NK-92 (cell line): Measurements from ENCODE around the gene MRPL45.
"Not testable (repeated sequence)": the region's sequence is repeated elsewhere in the genome, so short reads cannot be mapped to it uniquely, and the experiment has no call there.

ENCODE experiments used
- DNase-seq: peaks from one replicate; lab custom pipeline; 2025; ENCODE audit not compliant: unreplicated experiment; lab: John Stamatoyannopoulos, UW

Gene MRPL45

DNA sequence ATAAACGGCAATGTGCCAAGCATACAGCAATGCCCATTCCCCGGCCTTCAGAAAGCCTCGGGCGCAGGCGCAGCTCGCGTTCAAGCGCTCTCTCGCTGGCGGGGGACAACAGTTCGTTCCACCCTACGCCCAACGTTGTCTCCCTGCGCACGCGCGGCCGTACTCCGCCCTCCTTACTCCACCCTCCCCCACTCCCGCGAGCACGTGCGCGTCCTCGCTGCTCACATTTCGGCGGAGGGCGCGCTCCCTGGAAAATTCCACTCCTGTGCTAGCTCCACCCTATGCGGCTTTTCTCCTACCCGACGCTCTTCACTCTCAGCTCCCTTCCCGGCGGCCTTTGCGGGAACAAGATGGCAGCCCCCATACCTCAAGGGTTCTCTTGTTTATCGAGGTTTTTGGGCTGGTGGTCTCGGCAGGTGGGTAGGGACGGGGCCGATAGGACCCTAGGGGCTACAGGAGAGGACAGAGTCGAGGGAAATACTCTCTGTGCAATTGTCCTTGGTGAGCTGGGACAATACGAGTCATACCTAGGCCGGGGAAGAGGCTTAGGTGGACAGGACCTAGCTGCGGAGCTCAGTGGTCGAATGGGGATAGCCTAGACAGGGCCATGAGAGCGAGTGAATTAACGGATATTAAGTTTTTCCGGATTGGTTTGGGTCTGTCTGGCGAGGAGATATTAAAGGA lies at the start of gene MRPL45:
MRPL45 (plus strand) TSS at position 335 of the 684 bp plus-strand sequence; CDS start at position 351, 16 bp downstream.
- DNase-seq: peak; percentile 69

- not testable (repeated sequence) for DNase-seq
Observed at GRCh38 chr17:38253191-38253590, 43.8 kb upstream of the MRPL45 start.

DNA sequence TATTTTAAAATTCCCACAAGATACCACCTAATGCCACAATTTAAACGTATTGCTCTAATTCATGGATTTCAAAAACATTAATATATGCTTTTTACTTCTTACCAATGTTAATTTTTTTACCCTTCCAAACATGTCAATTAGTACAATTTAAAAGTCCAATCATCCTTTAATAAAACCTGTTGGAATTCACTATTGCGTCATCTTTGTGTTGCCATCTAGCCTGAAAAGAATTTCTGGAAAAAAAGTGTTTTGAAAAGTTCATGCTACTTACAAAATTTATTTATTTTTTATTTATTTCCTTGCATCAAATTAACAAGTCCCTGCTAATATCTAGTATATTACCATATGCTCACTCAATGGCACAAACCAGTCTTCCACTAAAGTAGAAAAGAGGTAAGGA lies 42.6 kb upstream of the MRPL45 start:
- DNase-seq: not testable (repeated sequence)

DNA sequence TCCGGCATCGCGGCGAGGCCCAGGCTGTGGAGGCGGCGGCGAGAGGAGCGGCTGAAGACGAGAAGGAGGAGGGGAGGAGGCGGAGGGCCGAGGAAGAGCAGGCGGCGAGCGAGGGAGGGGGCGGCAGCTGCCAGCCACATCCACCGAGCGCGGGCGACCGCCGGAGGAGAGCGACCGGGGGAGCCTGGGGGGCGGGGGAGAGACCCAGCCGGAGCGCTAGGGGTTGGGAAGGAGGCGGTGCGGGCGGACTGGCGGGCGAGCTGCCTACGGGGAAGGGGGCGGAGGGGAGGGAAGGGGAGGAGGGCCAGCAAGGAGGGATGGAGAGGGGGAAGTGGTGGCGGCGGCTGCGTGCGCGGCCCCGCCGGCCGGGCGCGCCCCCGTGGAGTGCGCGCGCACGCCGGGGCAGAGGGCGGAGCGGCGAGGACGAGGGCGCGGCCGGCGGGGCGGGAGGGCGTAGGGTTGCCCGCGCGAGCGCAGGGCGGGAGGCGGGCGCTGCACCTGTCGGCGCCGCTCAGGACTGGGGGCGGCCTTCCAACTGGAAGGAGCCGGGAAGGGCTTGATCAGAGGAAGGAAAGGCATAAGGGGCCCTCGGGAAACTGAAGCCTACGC lies 39.9 kb upstream of the MRPL45 start:
- not testable (repeated sequence) for DNase-seq

- DNase-seq: not testable (repeated sequence)
Observed at GRCh38 chr17:38265974-38266506, 30.9 kb upstream of the MRPL45 start.

- not testable (repeated sequence) for DNase-seq
Observed at GRCh38 chr17:38266571-38266970, 30.4 kb upstream of the MRPL45 start.

DNA sequence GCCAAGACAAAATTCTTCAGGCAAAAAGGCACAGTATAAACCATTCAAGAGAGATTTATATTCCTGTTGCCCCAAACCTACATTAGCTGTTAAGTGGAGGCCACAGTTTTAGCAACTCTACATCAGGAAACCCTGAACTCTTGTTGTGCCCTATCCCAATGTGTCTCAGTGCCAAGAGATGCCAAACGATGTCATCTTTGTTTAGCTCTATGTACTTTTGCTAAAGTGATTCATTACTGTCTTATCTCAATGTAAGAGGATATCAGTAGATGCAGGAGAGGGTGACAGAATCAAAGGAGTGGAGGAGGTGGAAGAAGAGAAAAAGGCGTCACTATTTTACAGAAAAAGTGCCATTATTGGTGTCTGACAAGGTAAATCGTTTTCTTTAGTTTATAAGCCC lies 28.8 kb upstream of the MRPL45 start:
- DNase-seq: not testable (repeated sequence)

DNA sequence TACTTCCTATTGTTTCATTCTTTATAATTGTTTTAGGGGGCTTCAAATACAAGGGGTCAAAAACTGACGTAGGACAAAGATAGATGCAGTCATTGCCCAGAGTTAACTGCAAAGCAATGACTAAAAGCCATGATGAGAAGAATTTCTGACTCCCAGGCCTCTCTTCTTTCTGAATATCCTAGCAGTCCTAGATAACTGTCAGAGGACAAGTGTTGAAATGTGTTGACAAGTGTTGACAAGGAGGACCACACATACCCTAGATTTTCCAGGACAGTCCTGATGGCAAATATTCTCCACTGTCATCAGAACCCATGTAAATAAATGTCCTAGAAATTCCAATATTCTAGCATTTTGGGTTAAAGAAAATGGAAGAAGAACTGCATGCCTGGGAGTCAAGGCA lies 27.9 kb upstream of the MRPL45 start:
- DNase-seq: not testable (repeated sequence)

GRCh38 chr17:38269552-38269951 lies 27.4 kb upstream of the MRPL45 start:
- DNase-seq: not testable (repeated sequence)

DNA sequence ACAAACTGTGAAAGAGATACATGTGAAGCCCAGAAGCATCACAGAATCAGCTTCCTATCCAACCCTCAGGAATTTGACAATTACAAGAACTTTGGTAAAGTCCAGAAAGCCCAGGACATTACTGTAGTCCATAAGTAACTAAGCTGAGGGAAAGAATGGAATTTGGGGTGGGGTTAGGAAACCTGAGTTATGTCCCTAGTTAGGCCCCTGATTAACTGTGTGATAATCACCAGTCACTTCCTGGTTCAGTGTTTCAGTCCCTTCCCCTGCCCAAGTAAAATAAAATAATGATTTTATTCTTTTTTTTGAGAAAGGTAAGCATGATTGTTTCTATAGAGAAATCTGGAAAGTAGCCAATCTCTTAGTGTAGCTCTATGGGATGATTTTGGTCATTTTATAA lies 11.0 kb upstream of the MRPL45 start:
- DNase-seq: not testable (repeated sequence)

DNA sequence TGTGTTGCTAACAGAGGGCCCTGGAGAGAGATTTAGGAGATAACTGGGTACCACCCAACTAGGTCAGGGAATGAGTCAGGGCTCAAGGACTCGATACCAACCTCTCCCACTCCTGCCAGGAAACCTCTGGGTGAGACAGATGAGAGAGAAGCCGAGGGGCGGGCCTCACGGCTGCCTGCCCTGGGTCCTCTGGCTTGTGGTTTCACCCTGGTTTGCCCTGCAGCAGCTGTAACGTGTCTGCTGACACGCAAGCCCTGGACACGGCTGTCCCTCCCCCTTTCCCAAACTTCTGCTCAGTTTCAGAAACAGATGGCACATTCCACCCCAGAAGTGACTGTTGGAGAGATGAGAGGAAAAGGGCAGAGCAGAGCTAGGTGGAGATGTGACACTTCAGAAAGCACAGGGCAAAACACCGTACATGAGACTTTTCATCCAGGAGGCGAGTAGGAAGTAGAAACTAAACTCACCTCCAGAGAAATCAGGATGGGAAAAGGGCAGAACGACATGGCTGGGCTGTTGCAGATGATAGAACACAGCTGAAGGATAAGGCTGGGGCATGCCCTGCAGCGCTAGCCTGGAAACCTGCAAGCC lies 10.4 kb upstream of the MRPL45 start:
- not testable (repeated sequence) for DNase-seq

GRCh38 chr17:38288217-38288827 lies 8.6 kb upstream of the MRPL45 start:
- not testable (repeated sequence) for DNase-seq

DNA sequence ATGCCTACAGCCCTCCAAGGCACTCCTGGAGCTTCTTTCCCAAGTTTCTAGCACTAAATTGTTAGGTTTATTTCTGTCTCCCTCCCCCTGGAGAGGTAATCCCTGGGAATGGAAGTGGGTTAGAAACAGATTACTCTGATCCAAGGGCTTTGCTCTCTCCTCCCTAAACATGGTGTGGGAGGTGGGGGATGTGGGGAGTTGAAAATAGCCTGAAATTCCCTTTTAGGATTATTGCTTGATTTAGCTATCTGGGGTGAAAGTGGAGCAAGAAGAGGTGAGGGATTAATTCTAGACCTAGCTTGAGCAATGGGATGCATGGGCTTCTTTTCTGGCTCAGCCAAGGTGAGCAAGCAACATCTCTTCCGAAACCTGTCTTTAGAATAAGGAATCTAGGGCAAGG lies 7.2 kb upstream of the MRPL45 start:
- not testable (repeated sequence) for DNase-seq

DNA sequence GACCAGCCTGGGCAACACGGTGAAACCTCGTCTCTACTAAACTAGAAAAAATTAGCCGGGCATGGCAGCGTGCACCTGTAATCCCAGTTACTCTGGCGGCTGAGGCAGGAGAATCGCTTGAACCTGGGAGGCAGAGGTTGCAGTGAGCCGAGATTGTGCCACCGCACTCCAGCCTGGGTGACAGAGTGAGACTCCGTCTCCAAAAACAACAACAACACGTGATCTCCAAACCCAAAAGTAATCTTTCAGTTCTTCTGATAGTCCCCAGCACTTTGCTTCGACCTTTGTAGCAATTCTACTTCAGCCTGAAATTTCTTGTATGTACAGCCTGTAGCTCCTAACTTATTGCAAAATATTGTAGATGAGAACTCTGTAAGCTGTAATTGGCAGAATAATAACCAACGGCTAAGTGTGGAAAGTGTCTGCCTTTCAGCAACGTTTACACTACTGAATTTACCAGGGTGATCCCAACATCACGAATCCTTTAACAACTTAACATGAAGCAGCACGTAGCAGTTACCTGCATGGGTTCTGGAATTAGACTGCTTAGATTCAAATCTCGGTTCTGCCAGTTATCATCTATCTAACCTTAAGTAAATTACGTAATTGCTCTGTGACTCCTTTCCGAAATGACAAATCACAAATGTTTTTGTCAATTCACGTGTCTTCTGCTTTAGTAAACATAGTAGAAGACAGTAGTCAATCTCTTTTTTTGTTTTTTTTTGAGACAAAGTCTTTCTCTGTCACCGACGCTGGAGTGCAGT lies 1.2 kb upstream of the MRPL45 start:
- DNase-seq: not testable (repeated sequence)

- no peak for DNase-seq
Observed at GRCh38 chr17:38315497-38315896, 18.5 kb downstream of the MRPL45 start.

DNA sequence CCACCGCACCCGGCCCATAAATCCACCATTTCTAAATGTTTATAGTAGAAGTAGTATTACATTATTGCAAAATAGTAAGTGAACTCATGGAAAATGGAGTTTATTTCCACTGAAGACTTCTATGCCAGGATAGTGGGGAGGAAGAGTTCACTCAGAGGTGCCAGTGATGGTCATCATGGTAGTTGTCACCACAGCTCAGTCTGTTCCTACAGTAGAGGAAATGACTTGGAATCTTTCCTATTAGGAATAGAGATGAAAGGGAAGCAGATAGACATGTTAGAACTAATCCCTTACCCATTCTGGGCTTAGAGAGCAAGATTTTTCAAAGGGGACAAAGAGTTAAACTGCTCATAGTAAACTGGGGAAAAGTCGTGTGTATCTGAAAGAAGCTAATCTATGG lies 20.1 kb downstream of the MRPL45 start:
- DNase-seq: no peak

DNA sequence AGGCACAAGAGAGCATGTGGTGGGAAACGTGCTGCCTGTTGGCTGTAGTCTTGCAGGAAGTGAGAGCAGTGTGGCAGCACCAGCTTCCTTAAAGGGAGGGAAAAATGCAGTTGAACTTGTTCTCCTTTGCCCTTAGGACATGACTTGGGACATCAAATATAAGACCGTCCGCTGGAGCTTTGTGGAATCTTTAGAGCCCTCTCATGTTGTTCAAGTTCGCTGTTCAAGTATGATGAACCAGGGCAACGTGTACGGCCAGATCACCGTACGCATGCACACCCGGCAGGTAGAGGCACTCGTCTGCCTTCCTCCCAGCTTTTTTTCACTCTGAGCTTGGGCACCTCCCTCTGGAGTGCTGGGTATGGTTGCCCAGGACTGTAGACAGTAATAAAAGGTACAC lies 23.5 kb downstream of the MRPL45 start:
- no peak for DNase-seq

DNA sequence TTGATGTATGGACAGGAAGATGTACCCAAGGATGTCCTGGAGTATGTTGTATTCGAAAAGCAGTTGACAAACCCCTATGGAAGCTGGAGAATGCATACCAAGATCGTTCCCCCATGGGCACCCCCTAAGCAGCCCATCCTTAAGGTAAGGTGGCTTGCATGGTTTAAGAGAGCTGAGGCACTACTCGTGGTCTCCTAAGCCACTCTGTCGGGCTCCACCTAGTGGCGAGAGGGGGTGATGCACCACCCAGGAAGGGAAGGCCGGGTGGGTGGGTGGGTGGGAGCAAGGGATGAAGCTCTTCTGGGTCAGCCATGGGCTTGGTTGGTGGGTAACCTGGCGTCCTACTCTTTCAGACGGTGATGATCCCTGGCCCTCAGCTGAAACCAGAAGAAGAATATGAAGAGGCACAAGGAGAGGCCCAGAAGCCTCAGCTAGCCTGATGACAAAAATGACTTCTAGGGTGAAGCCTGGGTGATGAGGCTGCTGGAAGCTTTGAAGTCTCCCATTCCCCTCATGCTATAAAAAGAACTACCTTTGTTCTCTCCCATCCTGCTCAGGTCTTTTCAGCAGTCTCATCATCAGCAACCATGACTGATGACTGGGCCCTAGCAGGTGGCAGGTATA lies 25.3 kb downstream of the MRPL45 start:
- DNase-seq: no peak

DNA sequence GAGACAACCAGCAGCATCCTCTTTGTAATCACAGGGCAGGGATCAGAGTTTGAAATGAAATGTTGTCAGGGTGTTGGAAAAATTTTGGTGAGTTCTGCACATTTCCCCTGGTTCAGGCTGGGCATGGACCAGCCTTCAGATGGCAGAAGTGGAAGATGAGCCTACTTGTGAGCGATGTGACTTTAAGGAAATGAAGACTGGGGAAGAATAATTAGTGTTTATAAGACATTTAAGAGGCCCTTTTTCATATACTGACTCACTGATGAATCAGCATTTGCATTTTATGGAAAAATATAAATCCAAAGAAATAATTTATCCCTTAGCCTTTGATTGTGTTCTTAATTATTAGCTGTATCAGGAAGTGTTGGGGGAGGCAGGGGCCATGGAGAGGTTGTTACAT lies 25.9 kb downstream of the MRPL45 start:
- DNase-seq: no peak

- DNase-seq: no peak
Observed at GRCh38 chr17:38324141-38324697, 27.3 kb downstream of the MRPL45 start.
